ENCODE measurements around the gene ESPL1. TPM values are rescaled to one million over a fixed set of nuclear protein-coding genes. Genes with fewer than 3 reads are reported as not detected.

The ESPL1 gene
- total and polyA plus RNA-seq, 2 of the 8 experiments (the other 6 are each of a cell fraction or from before 2014, with no cell fraction given): 31.8 to 52.7 TPM

DNA sequence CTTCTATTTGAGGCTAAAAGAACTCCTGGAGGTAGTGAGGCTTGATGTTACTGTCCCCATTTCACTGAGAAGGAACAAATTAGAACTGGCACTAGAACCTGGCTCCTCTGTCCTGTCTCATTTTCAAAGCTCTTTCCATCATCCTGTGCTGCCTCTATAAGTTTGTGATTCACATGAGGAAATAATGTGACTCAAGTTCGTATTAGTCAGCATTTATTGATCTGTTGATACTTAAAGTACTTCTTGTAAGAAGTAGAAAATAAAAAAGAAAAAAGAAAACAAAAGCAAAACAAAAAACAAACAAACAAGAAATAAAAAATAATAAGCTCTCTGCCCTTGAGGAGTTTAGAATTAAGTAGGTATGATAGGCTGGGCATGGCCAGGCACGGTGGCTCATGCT, 2.3 kb upstream of the ESPL1 start:
- Histone ChIP-seq H3K27me3 (replicated peaks in 1 of 4; ENCODE audit: control insufficient read depth in 3 of 4, extremely low read depth in 1 of 4, insufficient read depth in 3 of 4, low read length in 3 of 4) (peaks cover 0 to 2% (median 0%) of the 10 kb centered on the region in 4 experiments; a peak in 1 of 7 replicates), H2BK20ac (ENCODE audit: low read length) (no peak overlapping the region), H4K5ac (ENCODE audit: insufficient read length, low read depth, low read length) (no peak overlapping the region), H3K56ac (replicated peaks; ENCODE audit: insufficient read length, low read depth, low read length) (no peak overlapping the region), H2BK5ac (ENCODE audit: low read depth, low read length) (no peak overlapping the region), H2BK15ac (ENCODE audit: low read length) (no peak overlapping the region), H3K4me2 (ENCODE audit: insufficient read depth in 1 of 2, low read depth in 2 of 2, low read length in 2 of 2) (no peak overlapping the region), H3K14ac (ENCODE audit: insufficient read length) (no peak overlapping the region), H3K9me3 (ENCODE audit: insufficient read depth in 2 of 2, low read depth in 1 of 2, low read length in 1 of 2) (no peaks in the 10 kb centered on the region), H4K91ac (replicated peaks; ENCODE audit: insufficient read length, low read length) (no peak overlapping the region), H3K4ac (replicated peaks; ENCODE audit: insufficient read length, low read depth, low read length) (no peak overlapping the region), H4K20me1 (replicated peaks in 1 of 2; ENCODE audit: control insufficient read depth in 1 of 2, insufficient read depth in 2 of 2, low read length in 2 of 2) (peaks cover 3 to 4% of the 10 kb centered on the region in 2 experiments), H3K79me1 (ENCODE audit: low read depth, low read length) (peaks cover 16% of the 10 kb centered on the region), H2BK12ac (ENCODE audit: low read depth, low read length) (no peak overlapping the region), H3K27ac (ENCODE audit: low read depth, low read length) (no peak overlapping the region), H2BK120ac (replicated peaks; ENCODE audit: low read depth, low read length) (no peak overlapping the region), H3K4me3 (ENCODE audit: extremely low read depth in 1 of 4, insufficient read depth in 2 of 4, low read depth in 3 of 4, low read length in 4 of 4) (no peak overlapping the region), H3K23ac (ENCODE audit: insufficient read length) (no peak overlapping the region), H3K4me1 (replicated peaks in 1 of 4; ENCODE audit: control insufficient read depth in 3 of 4, insufficient read depth in 4 of 4, low read length in 3 of 4) (peaks cover 3 to 11% (median 5%) of the 10 kb centered on the region in 4 experiments; a peak in 5 of 7 replicates), H3K36me3 (ENCODE audit: control insufficient read depth in 2 of 4, insufficient read depth in 4 of 4, low read length in 3 of 4) (peaks cover 6 to 14% (median 10%) of the 10 kb centered on the region in 4 experiments; a peak in 5 of 8 replicates), H3K9ac (replicated peaks in 1 of 4; ENCODE audit: extremely low read depth in 1 of 4, low read depth in 3 of 4, low read length in 3 of 4) (no peak overlapping the region), H3K23me2 (ENCODE audit: low read depth, low read length) (peaks cover 5% of the 10 kb centered on the region; the same call in 1 of the 2 replicates), H2AK5ac (ENCODE audit: low read depth, low read length) (no peak overlapping the region), H4K8ac (ENCODE audit: extremely low read depth, insufficient read depth, low read length) (no peak overlapping the region), H3K79me2 (ENCODE audit: control insufficient read depth in 1 of 2, insufficient read depth in 2 of 2, low read length in 2 of 2) (peaks cover 0 to 16% of the 10 kb centered on the region in 2 experiments; a peak in 2 of 4 replicates), H3K18ac (ENCODE audit: extremely low read depth, low read length) (no peak overlapping the region), H2AFZ (ENCODE audit: low read length) (no peak overlapping the region)
- WGBS, 2 experiments (ENCODE audit: extremely low coverage in 1 of 2, insufficient coverage in 1 of 2, insufficient read length in 1 of 2, insufficient replicate concordance in 2 of 2, low coverage in 1 of 2, low lambda C conversion rate in 2 of 2, missing lambda C conversion rate in 1 of 2): 92% methylated on average over 2 of the region's 2 CpGs; no CpG with 5 or more reads in 1 of the 2 experiments
- FAIRE-seq: no peak
- DNase-seq (ENCODE audit: low read depth in 1 of 2, low spot score in 2 of 2): no peak
- ChIA-PET POLR2A (ENCODE audit: partially characterized antibody) (interaction anchor here (0.7 to 9.3 kb wide), 5 partner anchors 8 to 125 kb away, joined by 3 to 113 read pairs (median 5); no protein-coding TSS in a partner anchor), CTCF (ENCODE audit: partially characterized antibody) (interaction anchor here (0.7 to 23.0 kb wide), 10 partner anchors 9 to 212 kb away, joined by 4 to 654 read pairs (median 56); partner anchors contain the start of genes AAAS and RARG)
- no peak for TF ChIP-seq GABPA (IDR thresholded peaks at IDR 0.05; ENCODE audit: borderline replicate concordance, insufficient read depth, low read length)
- TF ChIP-seq JUND (IDR thresholded peaks at IDR 0.05; ENCODE audit: low read length): no peak
- TF ChIP-seq, protein P1, sequence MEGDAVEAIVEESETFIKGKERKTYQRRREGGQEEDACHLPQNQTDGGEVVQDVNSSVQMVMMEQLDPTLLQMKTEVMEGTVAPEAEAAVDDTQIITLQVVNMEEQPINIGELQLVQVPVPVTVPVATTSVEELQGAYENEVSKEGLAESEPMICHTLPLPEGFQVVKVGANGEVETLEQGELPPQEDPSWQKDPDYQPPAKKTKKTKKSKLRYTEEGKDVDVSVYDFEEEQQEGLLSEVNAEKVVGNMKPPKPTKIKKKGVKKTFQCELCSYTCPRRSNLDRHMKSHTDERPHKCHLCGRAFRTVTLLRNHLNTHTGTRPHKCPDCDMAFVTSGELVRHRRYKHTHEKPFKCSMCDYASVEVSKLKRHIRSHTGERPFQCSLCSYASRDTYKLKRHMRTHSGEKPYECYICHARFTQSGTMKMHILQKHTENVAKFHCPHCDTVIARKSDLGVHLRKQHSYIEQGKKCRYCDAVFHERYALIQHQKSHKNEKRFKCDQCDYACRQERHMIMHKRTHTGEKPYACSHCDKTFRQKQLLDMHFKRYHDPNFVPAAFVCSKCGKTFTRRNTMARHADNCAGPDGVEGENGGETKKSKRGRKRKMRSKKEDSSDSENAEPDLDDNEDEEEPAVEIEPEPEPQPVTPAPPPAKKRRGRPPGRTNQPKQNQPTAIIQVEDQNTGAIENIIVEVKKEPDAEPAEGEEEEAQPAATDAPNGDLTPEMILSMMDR (IDR thresholded peaks at IDR 0.05; ENCODE audit: control extremely low read depth in 1 of 3, insufficient read depth in 1 of 3, low read depth in 1 of 3, low read length in 3 of 3): no peak
- no peak for TF ChIP-seq TAF1 (IDR thresholded peaks at IDR 0.05; ENCODE audit: low read depth, low read length)
- no peak for TF ChIP-seq RFX5 (IDR thresholded peaks at IDR 0.05; ENCODE audit: borderline replicate concordance, low read depth, low read length)
- TF ChIP-seq EZH2 (IDR thresholded peaks at IDR 0.05; ENCODE audit: low read depth, low read length, severe bottlenecking): no peak
- TF ChIP-seq CTBP2 (IDR thresholded peaks at IDR 0.05; ENCODE audit: borderline replicate concordance, insufficient read depth, insufficient read length, low read length): no peak
- no peak for TF ChIP-seq SP2 (IDR thresholded peaks at IDR 0.05; ENCODE audit: low read length)
- no peak for TF ChIP-seq CHD2 (IDR thresholded peaks at IDR 0.05; ENCODE audit: low read length)
- TF ChIP-seq, protein P2, sequence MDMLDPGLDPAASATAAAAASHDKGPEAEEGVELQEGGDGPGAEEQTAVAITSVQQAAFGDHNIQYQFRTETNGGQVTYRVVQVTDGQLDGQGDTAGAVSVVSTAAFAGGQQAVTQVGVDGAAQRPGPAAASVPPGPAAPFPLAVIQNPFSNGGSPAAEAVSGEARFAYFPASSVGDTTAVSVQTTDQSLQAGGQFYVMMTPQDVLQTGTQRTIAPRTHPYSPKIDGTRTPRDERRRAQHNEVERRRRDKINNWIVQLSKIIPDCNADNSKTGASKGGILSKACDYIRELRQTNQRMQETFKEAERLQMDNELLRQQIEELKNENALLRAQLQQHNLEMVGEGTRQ (IDR thresholded peaks at IDR 0.05; ENCODE audit: low read length): no peak
